Psoas muscle (tissue), 8 donors: ENCODE results near the gene SAAL1. TPM values are rescaled to one million over a fixed set of nuclear protein-coding genes. Genes with fewer than 3 reads are reported as not detected.

Source experiments
- ATAC-seq, 4 donors: fragments of 200-7000 bp; cut with Tn5 transposase; one replicate each; pipeline ENCODE4 v1.9.1; 2020; ENCODE audit warnings: moderate library complexity in 3 of 4, mild to moderate bottlenecking in 2 of 4
- DNase-seq, 2 donors: peaks; one replicate each; pipeline ENCODE4 v3.0.0-alpha.2; 2020
- H3K27ac ChIP-seq: fragments of 200-600 bp; one replicate; pipeline ENCODE4 v1.8.0; 2022
- H3K27me3 ChIP-seq, 3 donors: fragments of 200-600 bp in 1 of 3; one replicate each; pipeline versions ENCODE4 v1.6.1 to v1.8.0; 2013 to 2022; ENCODE audit warnings: low read length in 2 of 3, mild to moderate bottlenecking in 2 of 3, moderate library complexity in 1 of 3; ENCODE audit not compliant: insufficient read depth in 3 of 3
- H3K36me3 ChIP-seq, 2 donors: fragments of 200-600 bp in 1 of 2; one replicate each; pipeline versions ENCODE4 v1.6.1 to v1.8.0; 2013 to 2022; ENCODE audit warnings: low read depth in 1 of 2, mild to moderate bottlenecking in 1 of 2, moderate library complexity in 1 of 2; ENCODE audit not compliant: insufficient read depth in 1 of 2
- H3K4me1 ChIP-seq: fragments of 200-600 bp; one replicate; pipeline ENCODE4 v1.8.0; 2022
- H3K4me3 ChIP-seq: fragments of 200-600 bp; one replicate; pipeline ENCODE4 v1.8.0; 2022; ENCODE audit warnings: mild to moderate bottlenecking
- H3K9me3 ChIP-seq: fragments of 200-600 bp; one replicate; pipeline ENCODE4 v1.8.0; 2022
- CTCF ChIP-seq: fragments of 200-600 bp; IDR thresholded peaks from one replicate; pipeline ENCODE4 v1.8.0; 2022; ENCODE audit warnings: antibody characterized with exemption
- WGBS, 3 donors: extraction: QIAGEN DNeasy Blood & Tissue Kit; methylation state at CpG; one replicate each; pipeline versions ENCODE4 v1.1.6 to v1.1.7; 2013; 5-methylcytosine and 5-hydroxymethylcytosine counted together
- intact Hi-C, 2 donors: fragments of 100-400 bp; cut with DNase I; formaldehyde crosslinking; loops; one replicate each; pipeline versions ENCODE4 v1.11.0 to v1.14.2; 2022
- polyA plus RNA-seq, 3 donors: library from polyadenylated mRNA; stranded (reverse); fragments of 200-250 nt; gene quantifications; one replicate each; pipeline ENCODE4 v1.2.3, GENCODE V29; 2013
- total RNA-seq, 4 donors: library from RNA; stranded (reverse); fragmentation: NEBNext Ultra II Directional in 2 of 4; extraction: Animal tissue kit (Norgen Biotek cat#: 25700) in 2 of 4; gene quantifications; one replicate each; pipeline versions ENCODE4 v1.2.1 to v1.2.4, GENCODE V29; 2021 to 2023
- donor health status: healthy with polysubstance abuse.
- donor health status: DM: no; HTN: no; CAD: no; lungs with moderate emphysema.
- donor health status: Bipolar disorder and iron deficiency.
- donor health status: healthy.
- donor health status: DM: yes; HTN: yes; CAD: no.
- donor health status: DM: no; HTN: no; CAD: no.
- donor health status: DM: no; HTN: no; CAD: no.
- donor health status: DM: yes; HTN: yes; CAD: no.

The SAAL1 gene
- total and polyA plus RNA-seq, 7 donors = 3.5 to 6.7 (median 5.3) TPM

- H3K27me3 ChIP-seq = peaks cover 0 to 8% (median 0%) of the 10 kb centered on the region in 3 donors
- no peak overlapping the region for H3K27ac ChIP-seq
- 0 to 2% (median 0%) methylated on average over 8 to 9 of the region's 9 CpGs for WGBS, 3 donors
- H3K4me3 ChIP-seq = no peak overlapping the region
- H3K36me3 ChIP-seq = no peaks in the 10 kb centered on the region
- DNase-seq (no peak), ATAC-seq (peak; percentile 61 to 87 (median 84))
- no peaks in the 10 kb centered on the region for H3K4me1 ChIP-seq
- peak; percentile 83 for TF ChIP-seq CTCF
- intact Hi-C loops = loop anchor here in 1 of 2 donors (10.0 kb wide), 1 partner anchor 619 kb away; no protein-coding TSS in a partner anchor
- H3K9me3 ChIP-seq = no peaks in the 10 kb centered on the region
These were observed 9.7 kb upstream of the SAAL1 start for GRCh38 chr11:18115360-18116127.

GRCh38 chr11:18111005-18111404 lies 5.1 kb upstream of the SAAL1 start:
- intact Hi-C loops = loop anchor here in 1 of 2 donors (10.0 kb wide), 1 partner anchor 624 kb away; no protein-coding TSS in a partner anchor
- no peak for DNase-seq
- no peak for ATAC-seq
- Histone ChIP-seq H3K4me3 (no peak overlapping the region), H3K4me1 (no peaks in the 10 kb centered on the region), H3K27me3 (peaks cover 0 to 8% (median 0%) of the 10 kb centered on the region in 3 donors), H3K9me3 (no peaks in the 10 kb centered on the region), H3K36me3 (no peaks in the 10 kb centered on the region), H3K27ac (no peak overlapping the region)
- TF ChIP-seq CTCF = no peak
- 19 to 30% (median 23%) methylated on average over 2 of the region's 2 CpGs for WGBS, 3 donors

- H3K4me3 ChIP-seq = no peak overlapping the region
- intact Hi-C loops = loop anchor here in 1 of 2 donors (10.0 kb wide), 1 partner anchor 93 kb away; the partner anchor contains the start of gene SERGEF
- peaks cover 0 to 6% of the 10 kb centered on the region in 2 donors for H3K36me3 ChIP-seq
- WGBS, 3 donors = 59 to 63% (median 62%) methylated on average over 3 of the region's 3 CpGs
- H3K9me3 ChIP-seq = no peaks in the 10 kb centered on the region
- H3K27me3 ChIP-seq = peaks cover 0 to 4% (median 0%) of the 10 kb centered on the region in 3 donors
- no peak for ATAC-seq
- no peak for DNase-seq
- peaks cover 9% of the 10 kb centered on the region for H3K4me1 ChIP-seq
- TF ChIP-seq CTCF = no peak
- H3K27ac ChIP-seq = no peak overlapping the region
These were observed 2.4 kb upstream of the SAAL1 start for GRCh38 chr11:18108254-18108653.

- H3K27ac ChIP-seq = no peak overlapping the region
These were observed 806 bp upstream of the SAAL1 start for GRCh38 chr11:18106688-18107087.

More at GRCh38 chr11:18106688-18107087, 806 bp upstream of the SAAL1 start:
- 89 to 94% (median 91%) methylated on average over 9 of the region's 9 CpGs for WGBS, 3 donors
- intact Hi-C loops = loop anchor here in 1 of 2 donors (10.0 kb wide), 1 partner anchor 92 kb away; the partner anchor contains the start of gene SERGEF
- DNase-seq (no peak), ATAC-seq (no peak)
- Histone ChIP-seq H3K4me1 (peaks cover 9% of the 10 kb centered on the region), H3K36me3 (peaks cover 0 to 21% of the 10 kb centered on the region in 2 donors), H3K9me3 (no peaks in the 10 kb centered on the region), H3K4me3 (peak overlapping the region; percentile 92), H3K27me3 (no peaks in the 10 kb centered on the region)
- TF ChIP-seq CTCF = no peak
